OCI-LY3 (cell line): ENCODE data around the gene CROCC2.

Source experiments
- EZH2phosphoT487 ChIP-seq: fragments of 200-600 bp; shearing (Covaris generic); IDR thresholded peaks from 2 replicates; pipeline ENCODE4 v1.6.1; 2018; ENCODE audit warnings: antibody characterized with exemption, mixed run types, low read depth
- TF ChIP-seq, protein P1 (sequence below): fragments of 200-600, 300-600 bp; sonication (generic); IDR thresholded peaks from 2 replicates; pipeline ENCODE4 v1.5.1; 2014; ENCODE audit warnings: antibody characterized with exemption, low read length, low read depth

- TF ChIP-seq, protein P1, sequence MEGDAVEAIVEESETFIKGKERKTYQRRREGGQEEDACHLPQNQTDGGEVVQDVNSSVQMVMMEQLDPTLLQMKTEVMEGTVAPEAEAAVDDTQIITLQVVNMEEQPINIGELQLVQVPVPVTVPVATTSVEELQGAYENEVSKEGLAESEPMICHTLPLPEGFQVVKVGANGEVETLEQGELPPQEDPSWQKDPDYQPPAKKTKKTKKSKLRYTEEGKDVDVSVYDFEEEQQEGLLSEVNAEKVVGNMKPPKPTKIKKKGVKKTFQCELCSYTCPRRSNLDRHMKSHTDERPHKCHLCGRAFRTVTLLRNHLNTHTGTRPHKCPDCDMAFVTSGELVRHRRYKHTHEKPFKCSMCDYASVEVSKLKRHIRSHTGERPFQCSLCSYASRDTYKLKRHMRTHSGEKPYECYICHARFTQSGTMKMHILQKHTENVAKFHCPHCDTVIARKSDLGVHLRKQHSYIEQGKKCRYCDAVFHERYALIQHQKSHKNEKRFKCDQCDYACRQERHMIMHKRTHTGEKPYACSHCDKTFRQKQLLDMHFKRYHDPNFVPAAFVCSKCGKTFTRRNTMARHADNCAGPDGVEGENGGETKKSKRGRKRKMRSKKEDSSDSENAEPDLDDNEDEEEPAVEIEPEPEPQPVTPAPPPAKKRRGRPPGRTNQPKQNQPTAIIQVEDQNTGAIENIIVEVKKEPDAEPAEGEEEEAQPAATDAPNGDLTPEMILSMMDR: no peak
- TF ChIP-seq EZH2phosphoT487: no peak
These were observed 60.3 kb downstream of the CROCC2 start for GRCh38 chr2:240966457-240966905.
